Keratinocyte (primary cell): ENCODE data around the gene CPNE4. TPM values are rescaled to one million over a fixed set of nuclear protein-coding genes. Genes with fewer than 3 reads are reported as not detected.

Experiments
- DNase-seq: peaks from one replicate; pipeline ENCODE4 v3.0.0-alpha.2; 2011; ENCODE audit warnings: low read depth, missing footprints, low spot score
- FAIRE-seq: peaks from 2 replicates; lab custom pipeline; 2011; peaks lifted over from hg19 to GRCh38; lab: Jason Lieb, UNC
- H2AFZ ChIP-seq: 2 replicates; pipeline ENCODE4 v1.6.0; 2012; ENCODE audit warnings: low read length, control low read depth, inconsistent platforms; ENCODE audit not compliant: control insufficient read depth
- H3K27ac ChIP-seq: 2 replicates; pipeline ENCODE4 v1.5.1; 2011; ENCODE audit warnings: low read length; ENCODE audit not compliant: control insufficient read depth, insufficient read depth
- H3K27me3 ChIP-seq: 3 replicates; pipeline ENCODE4 v1.6.0; 2011; ENCODE audit warnings: low read length; ENCODE audit not compliant: control insufficient read depth, insufficient read depth; ENCODE audit errors: extremely low read depth
- H3K36me3 ChIP-seq, 2 experiments: 2 replicates in 1 of 2; 3 replicates in 1 of 2; pipeline ENCODE4 v1.5.1; 2011; ENCODE audit warnings: low read length in 2 of 2, mild to moderate bottlenecking in 1 of 2; ENCODE audit not compliant: control insufficient read depth in 2 of 2, insufficient read depth in 2 of 2; ENCODE audit errors: extremely low read depth in 1 of 2
- H3K4me1 ChIP-seq: 3 replicates; pipeline ENCODE4 v1.5.1; 2011; ENCODE audit warnings: low read length; ENCODE audit not compliant: control insufficient read depth, insufficient read depth; ENCODE audit errors: extremely low read depth
- H3K4me2 ChIP-seq: 3 replicates; pipeline ENCODE4 v1.6.0; 2011; ENCODE audit warnings: low read depth, low read length; ENCODE audit not compliant: control insufficient read depth, insufficient read depth; ENCODE audit errors: extremely low read depth
- H3K4me3 ChIP-seq, 3 experiments: fragments of 200-600 bp in 1 of 3; sonication (generic) in 1 of 3; 2 replicates in 2 of 3; 3 replicates in 1 of 3; pipeline ENCODE4 v1.5.1; 2011 to 2016; ENCODE audit warnings: low read length in 3 of 3, mild to moderate bottlenecking in 3 of 3, control low read depth in 2 of 3, inconsistent platforms in 1 of 3, low read depth in 1 of 3, mixed read lengths in 1 of 3, mixed run types in 1 of 3, moderate library complexity in 1 of 3; ENCODE audit not compliant: control insufficient read depth in 2 of 3, insufficient read depth in 2 of 3; ENCODE audit errors: extremely low read depth in 1 of 3
- H3K79me2 ChIP-seq: 2 replicates; pipeline ENCODE4 v1.6.0; 2012; ENCODE audit warnings: low read length; ENCODE audit not compliant: control insufficient read depth, insufficient read depth
- H3K9ac ChIP-seq: 3 replicates; pipeline ENCODE4 v1.6.0; 2011; ENCODE audit warnings: low read length; ENCODE audit not compliant: control insufficient read depth, insufficient read depth; ENCODE audit errors: extremely low read depth
- H3K9me1 ChIP-seq: 3 replicates; pipeline ENCODE4 v1.6.0; 2011; ENCODE audit warnings: low read length; ENCODE audit not compliant: control insufficient read depth, insufficient read depth; ENCODE audit errors: extremely low read depth
- H3K9me3 ChIP-seq: 2 replicates; pipeline ENCODE4 v1.5.1; 2012; ENCODE audit warnings: low read depth, low read length; ENCODE audit not compliant: control insufficient read depth
- H4K20me1 ChIP-seq: 3 replicates; pipeline ENCODE4 v1.6.0; 2011; ENCODE audit warnings: low read length; ENCODE audit not compliant: control insufficient read depth, insufficient read depth; ENCODE audit errors: extremely low read depth
- EZH2 ChIP-seq: IDR thresholded peaks from one replicate; pipeline ENCODE4 v1.6.1; 2012; ENCODE audit warnings: inconsistent platforms, mild to moderate bottlenecking, low read length, moderate library complexity
- dilution Hi-C: fragments of 300-500 bp; cut with MboI; formaldehyde crosslinking; loops from one replicate; pipeline ENCODE4 v1.7.0; 2020; ENCODE audit warnings: low sequenced_read_pairs; ENCODE audit not compliant: extremely low pct_ligation_motif_present
- polyA plus RNA-seq, 5 experiments: library from polyadenylated mRNA; depleted of rRNA in 3 of 5; stranded (reverse) in 3 of 5; stranded (forward) in 1 of 5; unstranded in 1 of 5; fragments of >200 nt; gene quantifications; 1 replicate in 1 of 5; 2 replicates in 3 of 5; 3 replicates in 1 of 5; pipeline versions ENCODE4 v1.2.1 to v1.2.3, GENCODE V29; 2011 to 2012; ENCODE audit warnings: missing spikeins in 2 of 5, low read depth in 1 of 5, low replicate concordance in 1 of 5
- TF ChIP-seq, protein P1 (sequence below), 3 experiments: IDR thresholded peaks in 1 of 3; conservative IDR thresholded peaks in 1 of 3; optimal IDR thresholded peaks in 1 of 3; 2 replicates in 2 of 3; 3 replicates in 1 of 3; pipeline versions ENCODE3 to v1.5.1; 2011; ENCODE audit warnings: low read length in 3 of 3, mild to moderate bottlenecking in 3 of 3, moderate library complexity in 2 of 3, control low read depth in 1 of 3, inconsistent platforms in 1 of 3; ENCODE audit not compliant: insufficient read depth in 2 of 3; ENCODE audit errors: extremely low read depth in 1 of 3

The CPNE4 gene
- polyA plus RNA-seq, 1 donor (not counting 4 experiments of a cell fraction or from before 2014, with no cell fraction given), result 0.08 TPM

DNA sequence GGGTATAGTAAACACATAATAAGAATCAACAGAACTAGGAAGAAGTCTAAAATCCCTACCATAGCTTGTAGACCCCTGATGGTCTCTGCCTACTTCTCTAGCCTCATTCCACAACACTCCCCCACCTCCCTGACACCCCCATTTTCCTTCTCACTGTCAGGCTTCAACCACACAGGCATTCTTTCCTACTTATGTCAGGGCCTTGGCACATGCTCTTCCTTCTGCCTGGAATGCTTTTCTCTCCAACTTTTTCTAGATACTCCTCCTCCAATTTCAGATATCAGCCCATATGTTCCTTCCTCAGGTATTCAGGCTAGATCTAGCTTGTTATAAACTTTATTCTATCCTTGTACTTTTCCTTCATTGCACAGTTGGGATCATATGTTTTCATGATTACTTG is 426.1 kb downstream of the CPNE4 start:
- no peaks in the 10 kb centered on the region for H3K4me1 ChIP-seq
- H3K36me3 ChIP-seq, result no peaks in the 10 kb centered on the region
- H3K79me2 ChIP-seq, result no peaks in the 10 kb centered on the region
- no peaks in the 10 kb centered on the region for H3K9me1 ChIP-seq
- H3K4me2 ChIP-seq, result no peak overlapping the region
- no peak overlapping the region for H3K9ac ChIP-seq
- DNase-seq (no peak), FAIRE-seq (no peak)
- no peak for TF ChIP-seq EZH2
- TF ChIP-seq, protein P1, sequence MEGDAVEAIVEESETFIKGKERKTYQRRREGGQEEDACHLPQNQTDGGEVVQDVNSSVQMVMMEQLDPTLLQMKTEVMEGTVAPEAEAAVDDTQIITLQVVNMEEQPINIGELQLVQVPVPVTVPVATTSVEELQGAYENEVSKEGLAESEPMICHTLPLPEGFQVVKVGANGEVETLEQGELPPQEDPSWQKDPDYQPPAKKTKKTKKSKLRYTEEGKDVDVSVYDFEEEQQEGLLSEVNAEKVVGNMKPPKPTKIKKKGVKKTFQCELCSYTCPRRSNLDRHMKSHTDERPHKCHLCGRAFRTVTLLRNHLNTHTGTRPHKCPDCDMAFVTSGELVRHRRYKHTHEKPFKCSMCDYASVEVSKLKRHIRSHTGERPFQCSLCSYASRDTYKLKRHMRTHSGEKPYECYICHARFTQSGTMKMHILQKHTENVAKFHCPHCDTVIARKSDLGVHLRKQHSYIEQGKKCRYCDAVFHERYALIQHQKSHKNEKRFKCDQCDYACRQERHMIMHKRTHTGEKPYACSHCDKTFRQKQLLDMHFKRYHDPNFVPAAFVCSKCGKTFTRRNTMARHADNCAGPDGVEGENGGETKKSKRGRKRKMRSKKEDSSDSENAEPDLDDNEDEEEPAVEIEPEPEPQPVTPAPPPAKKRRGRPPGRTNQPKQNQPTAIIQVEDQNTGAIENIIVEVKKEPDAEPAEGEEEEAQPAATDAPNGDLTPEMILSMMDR (optimal IDR thresholded peaks at IDR 0.05 in 1 of 3, IDR thresholded peaks at IDR 0.05 in 1 of 3, conservative IDR thresholded peaks at IDR 0.05 in 1 of 3; ENCODE audit: extremely low read depth in 1 of 3, insufficient read depth in 2 of 3, low read length in 3 of 3), result no peak
- no peaks in the 10 kb centered on the region for H3K27me3 ChIP-seq
- no peak overlapping the region for H3K4me3 ChIP-seq
- H4K20me1 ChIP-seq, result no peaks in the 10 kb centered on the region
- dilution Hi-C loops, result no loop called here
- H3K9me3 ChIP-seq, result no peaks in the 10 kb centered on the region
- no peak overlapping the region for H3K27ac ChIP-seq
- no peak overlapping the region for H2AFZ ChIP-seq

DNA sequence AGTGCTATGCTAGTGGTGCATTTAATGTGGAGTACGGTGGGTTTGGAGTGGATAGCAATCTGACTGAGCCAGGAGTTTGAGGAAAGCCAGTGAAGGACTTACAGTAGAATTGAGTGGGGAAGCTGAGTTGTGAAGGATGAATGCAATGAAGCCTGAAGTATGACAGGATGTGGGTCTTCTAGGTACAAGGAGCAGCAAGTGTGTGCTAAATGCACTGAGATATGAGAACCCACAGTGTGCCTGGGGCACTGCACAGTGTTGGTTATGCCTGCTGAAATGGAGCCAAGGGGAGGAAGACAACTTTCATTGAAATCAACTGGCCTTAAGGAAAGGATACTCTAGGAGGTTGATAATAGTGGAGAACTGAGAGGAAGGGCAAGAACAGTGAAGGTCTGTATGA is 426.5 kb downstream of the CPNE4 start:
- H3K4me2 ChIP-seq, result no peak overlapping the region
- no peak overlapping the region for H3K4me3 ChIP-seq
- FAIRE-seq (no peak), DNase-seq (no peak)
- H2AFZ ChIP-seq, result no peak overlapping the region
- H3K9me1 ChIP-seq, result no peaks in the 10 kb centered on the region
- no peaks in the 10 kb centered on the region for H4K20me1 ChIP-seq
- H3K9me3 ChIP-seq, result no peaks in the 10 kb centered on the region
- TF ChIP-seq EZH2, result no peak
- TF ChIP-seq, protein P1 (optimal IDR thresholded peaks at IDR 0.05 in 1 of 3, IDR thresholded peaks at IDR 0.05 in 1 of 3, conservative IDR thresholded peaks at IDR 0.05 in 1 of 3; ENCODE audit: extremely low read depth in 1 of 3, insufficient read depth in 2 of 3, low read length in 3 of 3), result no peak
- dilution Hi-C loops, result no loop called here
- no peaks in the 10 kb centered on the region for H3K79me2 ChIP-seq
- H3K4me1 ChIP-seq, result no peaks in the 10 kb centered on the region
- no peak overlapping the region for H3K9ac ChIP-seq
- no peaks in the 10 kb centered on the region for H3K27me3 ChIP-seq
- H3K36me3 ChIP-seq, result no peaks in the 10 kb centered on the region
- no peak overlapping the region for H3K27ac ChIP-seq
